HCT116 (cell line): ENCODE data around the gene THEMIS. TPM values are rescaled to one million over a fixed set of nuclear protein-coding genes. Genes with fewer than 3 reads are reported as not detected.

Experiments
- ATAC-seq: fragments of 200-7000 bp; cut with Tn5 transposase; 2 replicates; pipeline ENCODE4 v1.9.1; 2020; ENCODE audit warnings: mild to moderate bottlenecking, moderate library complexity
- BruUV-seq: library from RNA; stranded (reverse); fragments of 400-500 nt; replicated peaks from 2 replicates; lab custom pipeline; 2021; lab: Mats Ljungman, UMichigan
- CTCF ChIA-PET: fragments of 300-600 bp; sonication (Branson Sonifier 250); formaldehyde crosslinking; loops from one replicate; lab custom pipeline; 2021; ENCODE audit warnings: antibody characterized with exemption; lab: Charles Lee
- POLR2A ChIA-PET: fragments of 300-600, 350-600 bp; sonication (Branson Sonifier 250); formaldehyde crosslinking; loops from one replicate; lab custom pipeline; 2021; ENCODE audit warnings: antibody characterized with exemption; lab: Charles Lee
- RAD21 ChIA-PET, 2 experiments: fragments of 300-600 bp; sonication (Branson Sonifier 250); formaldehyde crosslinking; loops; one replicate each; lab custom pipeline; 2023; ENCODE audit warnings: low total read pairs in 2 of 2; ENCODE audit not compliant: uncharacterized antibody in 2 of 2, unreplicated experiment in 2 of 2, low non-redundant PET in 1 of 2; lab: Charles Lee
- DNase-seq: peaks from one replicate; pipeline ENCODE4 v3.0.0-alpha.2; 2010; ENCODE audit warnings: low read depth, low spot score
- H2AFZ ChIP-seq: fragments of 200-600 bp; shearing (Covaris generic), sonication (generic); 2 replicates; pipeline ENCODE4 v1.6.1; 2017; ENCODE audit warnings: low read depth, mixed run types, mixed read lengths, antibody characterized with exemption, low read length; ENCODE audit not compliant: poor library complexity, severe bottlenecking
- H3K27ac ChIP-seq: 2 replicates; pipeline ENCODE4 v1.5.1; 2012; ENCODE audit warnings: low read depth, low read length
- H3K27me3 ChIP-seq: fragments of 200-600 bp; sonication (generic); 2 replicates; pipeline ENCODE4 v1.6.1; 2016; ENCODE audit warnings: mixed run types, low read length, mixed read lengths; ENCODE audit not compliant: insufficient read depth
- H3K36me3 ChIP-seq, 2 experiments: fragments of 200-500 bp in 1 of 2; fragments of 200-600 bp in 1 of 2; sonication (Bioruptor generic) in 1 of 2; sonication (generic) in 1 of 2; 2 replicates each; pipeline versions ENCODE4 v1.5.1 to v1.6.1; 2014 to 2016; ENCODE audit warnings: low read length in 2 of 2, inconsistent platforms in 1 of 2, mixed read lengths in 1 of 2, mixed run types in 1 of 2; ENCODE audit not compliant: insufficient read depth in 2 of 2, control insufficient read depth in 1 of 2
- H3K4me1 ChIP-seq, 2 experiments: fragments of 200-600 bp in 1 of 2; sonication (generic) in 1 of 2; 2 replicates each; pipeline versions ENCODE4 v1.5.1 to v1.6.1; 2012 to 2017; ENCODE audit warnings: low read length in 2 of 2, inconsistent platforms in 1 of 2, mild to moderate bottlenecking in 1 of 2, mixed read lengths in 1 of 2, mixed run types in 1 of 2, moderate library complexity in 1 of 2; ENCODE audit not compliant: insufficient read depth in 2 of 2, control insufficient read depth in 1 of 2
- H3K4me2 ChIP-seq: fragments of 200-600 bp; sonication (generic); 2 replicates; pipeline ENCODE4 v1.6.1; 2017; ENCODE audit warnings: mixed run types, low read length, mixed read lengths
- H3K4me3 ChIP-seq, 2 experiments: fragments of 200-600 bp in 1 of 2; sonication (generic) in 1 of 2; replicated peaks in 1 of 2; 2 replicates each; pipeline ENCODE4 v1.5.1; 2011 to 2016; ENCODE audit warnings: low read length in 2 of 2, control low read depth in 1 of 2, low read depth in 1 of 2, mild to moderate bottlenecking in 1 of 2, mixed read lengths in 1 of 2, mixed run types in 1 of 2
- H3K79me2 ChIP-seq: fragments of 200-600 bp; sonication (generic); 2 replicates; pipeline ENCODE4 v1.6.1; 2017; ENCODE audit warnings: mild to moderate bottlenecking, mixed run types, low read length, moderate library complexity, mixed read lengths; ENCODE audit not compliant: insufficient read depth
- H3K9ac ChIP-seq: fragments of 200-600 bp; sonication (generic); 2 replicates; pipeline ENCODE4 v1.6.1; 2016; ENCODE audit warnings: low read length, mixed read lengths
- H3K9me2 ChIP-seq: fragments of 200-600 bp; sonication (generic), shearing (Covaris generic); 2 replicates; pipeline ENCODE4 v1.6.1; 2017; ENCODE audit warnings: mixed run types, mild to moderate bottlenecking, moderate library complexity; ENCODE audit not compliant: insufficient read depth
- H3K9me3 ChIP-seq, 2 experiments: fragments of 200-500 bp in 1 of 2; fragments of 200-600 bp in 1 of 2; sonication (Bioruptor generic) in 1 of 2; sonication (generic) in 1 of 2; 2 replicates each; pipeline ENCODE4 v1.6.1; 2014 to 2017; ENCODE audit warnings: low read length in 2 of 2, mixed read lengths in 2 of 2, inconsistent platforms in 1 of 2, low read depth in 1 of 2, mild to moderate bottlenecking in 1 of 2, mixed run types in 1 of 2, moderate library complexity in 1 of 2; ENCODE audit not compliant: control insufficient read depth in 1 of 2, insufficient read depth in 1 of 2
- H4K20me1 ChIP-seq: fragments of 200-600 bp; sonication (generic), shearing (Covaris generic); 2 replicates; pipeline ENCODE4 v1.6.1; 2017; ENCODE audit warnings: mixed run types, mild to moderate bottlenecking, moderate library complexity; ENCODE audit not compliant: insufficient read depth
- ATF3 ChIP-seq: IDR thresholded peaks from 2 replicates; pipeline ENCODE4 v1.6.1; 2012
- CBX3 ChIP-seq: IDR thresholded peaks from 2 replicates; pipeline ENCODE4 v1.6.1; 2012; ENCODE audit warnings: low read depth
- CEBPB ChIP-seq: IDR thresholded peaks from 2 replicates; pipeline ENCODE4 v1.6.1; 2012; ENCODE audit warnings: low read depth
- EGR1 ChIP-seq: IDR thresholded peaks from 2 replicates; pipeline ENCODE4 v1.6.1; 2012; ENCODE audit warnings: low read depth
- ELF1 ChIP-seq: IDR thresholded peaks from 2 replicates; pipeline ENCODE4 v1.6.1; 2012; ENCODE audit warnings: low read depth, borderline replicate concordance
- EZH2 ChIP-seq: fragments of 200-600 bp; sonication (generic); IDR thresholded peaks from 2 replicates; pipeline ENCODE4 v1.6.1; 2017; ENCODE audit warnings: antibody characterized with exemption, mixed run types
- EZH2phosphoT487 ChIP-seq: fragments of 200-600 bp; IDR thresholded peaks from 2 replicates; pipeline ENCODE4 v1.6.1; 2018; ENCODE audit warnings: antibody characterized with exemption, borderline replicate concordance
- FOSL1 ChIP-seq: IDR thresholded peaks from 2 replicates; pipeline ENCODE4 v1.6.1; 2012; ENCODE audit warnings: low read depth
- POLR2A ChIP-seq: IDR thresholded peaks from 2 replicates; pipeline ENCODE4 v1.7.0; 2011; ENCODE audit warnings: borderline replicate concordance; ENCODE audit not compliant: insufficient read depth, insufficient read length; ENCODE audit errors: extremely low read depth
- POLR2AphosphoS5 ChIP-seq: IDR thresholded peaks from 2 replicates; pipeline ENCODE4 v1.6.1; 2011; ENCODE audit warnings: mild to moderate bottlenecking, low read depth, low read length, moderate library complexity
- REST ChIP-seq: IDR thresholded peaks from 2 replicates; pipeline ENCODE4 v1.6.1; 2012; ENCODE audit warnings: low read depth
- SIN3A ChIP-seq: IDR thresholded peaks from 2 replicates; pipeline ENCODE4 v1.6.1; 2012; ENCODE audit warnings: low read depth
- SP1 ChIP-seq: IDR thresholded peaks from 2 replicates; pipeline ENCODE4 v1.6.1; 2012; ENCODE audit warnings: low read depth
- SRF ChIP-seq: IDR thresholded peaks from 2 replicates; pipeline ENCODE4 v1.6.1; 2012; ENCODE audit warnings: low read depth
- YY1 ChIP-seq: IDR thresholded peaks from 2 replicates; pipeline ENCODE4 v1.6.1; 2011; ENCODE audit warnings: low read length, low read depth, moderate library complexity, mild to moderate bottlenecking; ENCODE audit not compliant: insufficient replicate concordance; ENCODE audit errors: extremely low read depth
- ZBTB33 ChIP-seq: IDR thresholded peaks from 2 replicates; pipeline ENCODE4 v1.6.1; 2011; ENCODE audit warnings: mild to moderate bottlenecking, low read length, moderate library complexity; ENCODE audit not compliant: insufficient replicate concordance; ENCODE audit errors: extremely low read depth
- intact Hi-C: fragments of 100-400 bp; cut with micrococcal nuclease; formaldehyde crosslinking; loops from 2 replicates; pipeline ENCODE4 v1.10.0; 2022
- total RNA-seq: library from RNA; stranded (reverse); gene quantifications from one replicate; pipeline ENCODE4 v1.2.1, GENCODE V29; 2021; ENCODE audit not compliant: unreplicated experiment

Gene THEMIS
- total RNA-seq, 1 experiment from 2014 or later = 0.20 TPM

GRCh38 chr6:127834136-127834535 lies 66.7 kb downstream of the THEMIS start (continued):
- TF ChIP-seq ZBTB33 (no peak), ELF1 (no peak), POLR2AphosphoS5 (no peak), EZH2 (no peak), ATF3 (no peak), FOSL1 (no peak), SP1 (no peak), EGR1 (no peak), CBX3 (no peak)

GRCh38 chr6:127833336-127833735 lies 67.5 kb downstream of the THEMIS start:
- H3K4me3 ChIP-seq = no peak overlapping the region
- no peaks in the 10 kb centered on the region for H3K4me1 ChIP-seq
- no TSS peak for BruUV-seq
- intact Hi-C loops = no loop called here
- CTCF ChIA-PET = no interaction called here
- no peak overlapping the region for H3K9ac ChIP-seq
- H3K9me2 ChIP-seq = 0 out of 2 replicates have a peak, but pooled peaks cover 4% of the 10 kb centered on the region
- no peak overlapping the region for H3K4me2 ChIP-seq
- H3K36me3 ChIP-seq = no peaks in the 10 kb centered on the region
- H3K27ac ChIP-seq = no peak overlapping the region
- no peaks in the 10 kb centered on the region for H4K20me1 ChIP-seq
- no peaks in the 10 kb centered on the region for H3K27me3 ChIP-seq
- POLR2A ChIA-PET = no interaction called here
- no peak overlapping the region for H2AFZ ChIP-seq
- DNase-seq (no peak), ATAC-seq (no peak)
- H3K79me2 ChIP-seq = no peaks in the 10 kb centered on the region
- H3K9me3 ChIP-seq = no peaks in the 10 kb centered on the region
- RAD21 ChIA-PET = no interaction called here
- no peak for TF ChIP-seq SRF
- no peak for TF ChIP-seq POLR2AphosphoS5
- no peak for TF ChIP-seq CEBPB
- no peak for TF ChIP-seq ATF3
- TF ChIP-seq EZH2phosphoT487 = no peak
- TF ChIP-seq YY1 = no peak
- TF ChIP-seq REST = no peak
- no peak for TF ChIP-seq POLR2A
- no peak for TF ChIP-seq EZH2
- TF ChIP-seq SIN3A = no peak
- TF ChIP-seq ELF1 = no peak
- no peak for TF ChIP-seq ZBTB33
